ENCODE data around the gene ZMYND12.

ZMYND12 gene

GRCh38 chr1:42434340-42434739, 21.5 kb downstream of the ZMYND12 start:
- no peak for DNase-seq

- DNase-seq = no peak
Measured at GRCh38 chr1:42433369-42433768, 22.5 kb downstream of the ZMYND12 start.

GRCh38 chr1:42432714-42433113, 23.1 kb downstream of the ZMYND12 start:
- DNase-seq = no peak

GRCh38 chr1:42431514-42431913, 24.3 kb downstream of the ZMYND12 start:
- DNase-seq = no peak

GRCh38 chr1:42430286-42431135, 25.3 kb downstream of the ZMYND12 start:
- DNase-seq = no peak

- no peak for DNase-seq
Measured at GRCh38 chr1:42429603-42430002, 26.2 kb downstream of the ZMYND12 start.

- DNase-seq = no peak
Measured at GRCh38 chr1:42427240-42427639, 28.6 kb downstream of the ZMYND12 start.

- no peak for DNase-seq
Measured at GRCh38 chr1:42424201-42424600, 31.6 kb downstream of the ZMYND12 start.

- no peak for DNase-seq
Measured at GRCh38 chr1:42423681-42424080, 32.1 kb downstream of the ZMYND12 start.

- DNase-seq = no peak
Measured at GRCh38 chr1:42422737-42423136, 33.1 kb downstream of the ZMYND12 start.

- no peak for DNase-seq
Measured at GRCh38 chr1:42420911-42421585, 34.8 kb downstream of the ZMYND12 start.

- DNase-seq = no peak
Measured at GRCh38 chr1:42420121-42420520, 35.7 kb downstream of the ZMYND12 start.

- no peak for DNase-seq
Measured at GRCh38 chr1:42419126-42419821, 36.5 kb downstream of the ZMYND12 start.

- no peak for DNase-seq
Measured at GRCh38 chr1:42418516-42418915, 37.3 kb downstream of the ZMYND12 start.

- no peak for DNase-seq
Measured at GRCh38 chr1:42417166-42417565, 38.7 kb downstream of the ZMYND12 start.

- DNase-seq = no peak
Measured at GRCh38 chr1:42414551-42415496, 41.0 kb downstream of the ZMYND12 start.

- DNase-seq = peak in 1 of 2 donors; percentile 6
Measured at GRCh38 chr1:42403880-42404400, 51.9 kb downstream of the ZMYND12 start.

- no peak for DNase-seq
Measured at GRCh38 chr1:42399315-42400100, 56.3 kb downstream of the ZMYND12 start.

GRCh38 chr1:42392967-42393848, 62.6 kb downstream of the ZMYND12 start:
- no peak for DNase-seq

- no peak for DNase-seq
Measured at GRCh38 chr1:42392255-42392654, 63.6 kb downstream of the ZMYND12 start.
